Type B pancreatic cell (in vitro differentiated cells): ENCODE measurements around the gene PRMT9. TPM values are rescaled to one million over a fixed set of nuclear protein-coding genes. Genes with fewer than 3 reads are reported as not detected.

Source experiments
- DNase-seq: peaks from one replicate; pipeline ENCODE4 v3.0.0; 2021; ENCODE audit warnings: mixed read lengths; ENCODE audit not compliant: unreplicated experiment; ENCODE audit errors: extremely low spot score
- H3K27ac Mint-ChIP-seq: 2 replicates; pipeline ENCODE4 v1.8.0; 2021; ENCODE audit warnings: mild to moderate bottlenecking, mixed read lengths
- H3K27me3 Mint-ChIP-seq: 2 replicates; pipeline ENCODE4 v1.8.0; 2021; ENCODE audit warnings: mixed read lengths
- H3K36me3 Mint-ChIP-seq: 2 replicates; pipeline ENCODE4 v1.8.0; 2021; ENCODE audit warnings: mixed read lengths
- H3K4me1 Mint-ChIP-seq: one replicate; pipeline ENCODE4 v1.8.0; 2021; ENCODE audit warnings: mixed read lengths; ENCODE audit not compliant: unreplicated experiment
- H3K4me3 Mint-ChIP-seq: 2 replicates; pipeline ENCODE4 v1.8.0; 2021; ENCODE audit warnings: mild to moderate bottlenecking, mixed read lengths
- H3K9me3 Mint-ChIP-seq: 2 replicates; pipeline ENCODE4 v1.8.0; 2021; ENCODE audit warnings: mixed read lengths
- CTCF ChIP-seq: fragments of 200-600 bp; sonication (generic); conservative IDR thresholded peaks from 2 replicates; pipeline ENCODE4 v1.5.0; 2021; ENCODE audit warnings: antibody characterized with exemption, mild to moderate bottlenecking
- total RNA-seq: library from RNA; stranded (reverse); gene quantifications from 2 replicates; pipeline ENCODE4 v1.2.1, GENCODE V29; 2021; ENCODE audit warnings: low replicate concordance

Gene PRMT9
- total RNA-seq, 1 donor from 2014 or later: 12.5 TPM

- DNase-seq: no peak
- Mint-ChIP-seq H3K4me1 (peaks cover 6% of the 10 kb centered on the region), H3K9me3 (no peaks in the 10 kb centered on the region), H3K27me3 (no peaks in the 10 kb centered on the region), H3K27ac (no peak overlapping the region), H3K36me3 (no peaks in the 10 kb centered on the region), H3K4me3 (no peak overlapping the region)
- TF ChIP-seq CTCF: no peak
Observed at GRCh38 chr4:147607471-147607870, 76.5 kb downstream of the PRMT9 start.

- no peaks in the 10 kb centered on the region for H3K27me3 Mint-ChIP-seq
- no peak for DNase-seq
- H3K4me3 Mint-ChIP-seq: no peak overlapping the region
- H3K4me1 Mint-ChIP-seq: peaks cover 3% of the 10 kb centered on the region
- no peaks in the 10 kb centered on the region for H3K36me3 Mint-ChIP-seq
- TF ChIP-seq CTCF: no peak
- no peaks in the 10 kb centered on the region for H3K9me3 Mint-ChIP-seq
- H3K27ac Mint-ChIP-seq: no peak overlapping the region
Observed at GRCh38 chr4:147605499-147605898, 78.5 kb downstream of the PRMT9 start.

DNA sequence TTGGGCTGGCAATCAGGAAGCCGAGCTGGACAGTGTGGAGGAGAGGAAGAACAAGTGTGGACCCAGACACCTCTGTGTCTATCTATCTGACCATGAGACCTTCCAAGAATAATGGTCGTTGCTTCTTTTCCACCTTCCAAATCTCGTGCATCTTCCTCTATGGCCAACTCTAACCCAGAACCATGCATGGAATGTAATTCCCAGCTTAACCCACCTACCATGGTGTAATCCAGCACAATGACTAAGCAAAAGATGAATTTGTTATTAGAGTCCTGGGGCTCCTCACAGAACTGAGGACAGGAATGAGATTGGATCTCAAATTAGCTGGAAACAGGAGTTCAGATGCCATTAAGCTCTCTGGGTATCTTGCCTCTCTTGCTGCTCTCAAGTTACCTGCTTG lies 84.2 kb downstream of the PRMT9 start:
- no peaks in the 10 kb centered on the region for H3K27me3 Mint-ChIP-seq
- H3K4me3 Mint-ChIP-seq: no peak overlapping the region
- H3K9me3 Mint-ChIP-seq: no peaks in the 10 kb centered on the region
- H3K4me1 Mint-ChIP-seq: peaks cover 4% of the 10 kb centered on the region
- DNase-seq: no peak
- H3K27ac Mint-ChIP-seq: no peak overlapping the region
- peaks cover 4% of the 10 kb centered on the region for H3K36me3 Mint-ChIP-seq
- TF ChIP-seq CTCF: no peak

DNA sequence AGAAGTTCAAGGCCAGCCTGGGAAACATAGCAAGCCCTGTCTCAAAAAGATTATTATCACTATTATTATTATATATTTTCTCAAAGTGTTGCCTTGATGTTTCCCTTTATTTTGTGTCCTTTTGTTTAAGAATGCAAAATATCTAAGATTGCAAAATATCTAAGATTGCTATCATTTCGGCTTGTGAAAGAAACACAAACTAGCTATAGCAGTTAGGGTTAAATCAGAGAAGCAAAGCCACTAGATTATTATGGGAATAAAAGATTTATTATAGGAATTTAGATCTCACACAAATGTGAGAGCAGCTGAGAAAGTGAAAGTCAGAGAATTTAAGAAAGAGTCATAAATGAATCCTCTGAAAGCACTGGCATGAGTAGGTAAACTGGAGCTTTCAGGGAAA lies 84.8 kb downstream of the PRMT9 start:
- H3K36me3 Mint-ChIP-seq: peaks cover 4% of the 10 kb centered on the region
- no peak overlapping the region for H3K27ac Mint-ChIP-seq
- TF ChIP-seq CTCF: no peak
- H3K4me3 Mint-ChIP-seq: no peak overlapping the region
- DNase-seq: no peak
- peaks cover 4% of the 10 kb centered on the region for H3K4me1 Mint-ChIP-seq
- H3K9me3 Mint-ChIP-seq: no peaks in the 10 kb centered on the region
- H3K27me3 Mint-ChIP-seq: no peaks in the 10 kb centered on the region

- Mint-ChIP-seq H3K9me3 (no peaks in the 10 kb centered on the region), H3K36me3 (peaks cover 4% of the 10 kb centered on the region), H3K4me1 (peaks cover 4% of the 10 kb centered on the region), H3K27me3 (no peaks in the 10 kb centered on the region), H3K27ac (no peak overlapping the region), H3K4me3 (no peak overlapping the region)
- no peak for DNase-seq
- TF ChIP-seq CTCF: no peak
Observed at GRCh38 chr4:147597561-147597960, 86.4 kb downstream of the PRMT9 start.

DNA sequence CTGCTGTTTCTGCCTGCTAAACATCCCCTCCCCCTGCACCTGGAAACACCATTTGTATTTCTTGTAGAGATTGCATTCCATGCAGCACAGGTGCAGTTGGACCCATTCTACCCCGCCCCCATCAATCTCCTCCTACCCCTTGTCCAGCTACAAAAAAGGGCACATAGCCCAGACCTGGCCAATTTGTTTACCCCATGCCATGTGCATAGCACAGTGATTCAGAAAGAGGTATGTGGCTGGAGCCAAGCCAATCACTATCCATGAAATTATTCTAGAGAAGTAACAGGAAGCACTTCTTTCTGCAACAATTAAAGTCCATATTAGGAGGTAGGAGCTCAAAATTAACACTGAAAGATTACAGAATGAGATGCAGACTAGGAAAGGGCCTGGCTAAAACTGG lies 87.0 kb downstream of the PRMT9 start:
- H3K4me1 Mint-ChIP-seq: peaks cover 4% of the 10 kb centered on the region
- no peak for TF ChIP-seq CTCF
- H3K36me3 Mint-ChIP-seq: peaks cover 4% of the 10 kb centered on the region
- no peaks in the 10 kb centered on the region for H3K9me3 Mint-ChIP-seq
- H3K27me3 Mint-ChIP-seq: no peaks in the 10 kb centered on the region
- no peak for DNase-seq
- no peak overlapping the region for H3K4me3 Mint-ChIP-seq
- H3K27ac Mint-ChIP-seq: no peak overlapping the region
